AG08395 (cell line): ENCODE measurements around the gene PRKD1.

ENCODE experiments used
- DNase-seq: peaks from one replicate; pipeline ENCODE4 v3.0.0; 2012; ENCODE audit warnings: mixed read lengths, low spot score

The PRKD1 gene

DNA sequence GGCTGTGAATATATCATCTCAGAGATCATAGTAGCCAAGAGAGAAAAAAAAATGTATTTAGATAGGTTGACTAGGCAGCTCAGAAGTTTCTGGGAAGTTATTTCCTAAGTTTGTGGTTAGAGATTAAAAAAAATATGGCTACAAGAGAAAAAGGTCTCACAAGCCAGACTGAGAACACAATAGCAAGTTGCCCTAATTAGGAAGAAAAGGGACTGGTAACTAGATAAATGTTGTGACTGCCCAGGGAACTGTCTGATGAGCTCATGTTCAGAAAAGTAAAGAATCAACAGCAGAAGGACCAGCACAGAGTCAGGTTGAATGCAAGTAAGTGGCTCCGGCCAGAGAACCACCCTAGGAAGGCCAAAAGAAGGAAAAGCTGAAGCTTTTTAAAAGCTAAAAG lies 256.6 kb downstream of the PRKD1 start:
- peak; percentile 34 for DNase-seq

- DNase-seq = no peak
Observed at GRCh38 chr14:29668201-29668600, 259.4 kb downstream of the PRKD1 start.

DNA sequence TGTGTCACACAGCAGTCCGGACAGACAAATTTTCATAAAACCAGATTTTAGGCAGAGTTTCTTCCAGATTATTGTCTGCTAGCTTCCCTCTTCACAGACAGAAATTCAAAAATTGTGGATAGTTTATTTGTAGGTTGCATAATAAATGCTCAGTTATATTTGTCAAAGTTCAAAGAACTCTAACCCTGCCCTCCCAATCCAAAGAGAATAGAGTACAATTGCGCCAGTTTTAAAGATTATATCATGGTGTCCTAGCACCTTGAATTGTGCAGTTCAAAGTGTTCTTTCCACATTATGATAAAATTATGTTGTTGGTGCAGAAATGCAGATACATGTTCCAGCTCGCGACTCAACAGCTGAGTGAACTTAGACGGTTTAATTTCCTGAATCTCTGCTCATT lies 263.1 kb downstream of the PRKD1 start:
- no peak for DNase-seq

DNA sequence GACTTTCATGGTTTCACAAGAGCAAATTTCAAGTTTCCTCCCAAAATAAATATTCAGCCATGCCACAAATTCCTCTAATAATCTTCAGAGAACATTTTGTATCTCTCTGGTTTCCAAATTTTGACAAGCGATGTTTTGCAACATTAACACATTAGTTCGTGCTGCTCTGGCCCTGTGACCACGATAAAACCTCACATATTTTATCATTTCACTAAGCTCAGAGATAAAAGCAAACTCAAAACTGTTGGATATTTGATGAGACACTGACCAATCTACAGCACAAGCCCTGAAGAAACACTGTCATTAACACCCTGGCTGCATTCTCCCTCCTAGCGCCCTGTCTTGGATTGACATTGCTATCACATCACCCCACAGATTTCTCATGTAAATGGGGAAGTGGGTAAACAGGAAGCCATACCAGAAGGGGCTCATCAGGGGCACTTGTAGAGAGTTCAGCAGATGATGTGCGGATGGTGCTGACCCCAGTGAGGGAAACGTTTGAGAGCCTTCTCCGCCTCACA lies 264.3 kb downstream of the PRKD1 start:
- no peak for DNase-seq

DNA sequence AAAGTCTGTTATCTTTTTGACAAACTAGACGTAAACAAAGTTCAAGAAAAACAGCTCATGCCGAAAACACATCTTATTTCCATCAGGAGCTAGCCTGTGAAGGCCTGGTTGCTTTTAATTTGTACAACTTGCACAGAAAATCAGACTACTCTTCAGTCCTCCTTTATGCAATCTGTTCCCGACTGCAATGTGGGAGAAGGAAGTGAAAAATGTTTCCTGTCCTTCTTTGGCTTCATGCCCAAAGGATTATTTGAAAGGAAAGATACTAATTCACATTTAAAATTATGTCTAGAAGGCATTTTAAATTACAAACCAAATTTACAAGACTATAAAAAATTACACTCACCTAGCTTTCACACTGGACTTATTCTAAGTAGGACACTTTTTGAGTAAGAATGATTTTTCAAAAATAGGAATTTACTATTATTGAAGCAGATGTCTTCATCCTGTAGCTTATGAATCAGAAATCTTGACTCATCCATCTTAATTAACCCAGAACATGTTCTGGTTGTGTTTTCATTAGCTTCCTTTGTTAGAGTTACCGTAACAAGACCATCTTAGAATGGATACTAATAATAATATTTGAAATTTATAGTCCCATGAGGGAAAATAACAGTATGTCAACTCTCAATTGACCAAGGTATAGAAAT lies 272.6 kb downstream of the PRKD1 start:
- no peak for DNase-seq

DNA sequence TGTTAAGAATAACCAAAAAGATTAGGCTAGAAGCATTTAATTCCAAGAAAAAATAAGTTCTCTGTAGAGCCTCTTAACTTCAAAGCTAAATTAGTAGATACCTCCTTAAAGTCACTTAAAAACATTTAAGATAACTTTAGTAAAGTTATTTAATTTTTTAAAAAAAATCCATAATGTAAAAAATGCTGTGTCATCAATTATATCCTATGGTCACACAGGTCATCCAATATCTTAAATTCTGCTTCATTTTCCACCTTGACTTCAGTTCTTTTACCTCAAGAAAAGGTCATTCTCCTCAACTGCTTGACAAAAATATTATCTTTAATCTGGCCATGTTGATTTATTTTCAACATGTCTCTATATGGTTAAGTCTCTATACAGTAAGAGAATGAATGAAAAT lies 274.3 kb downstream of the PRKD1 start:
- DNase-seq = no peak

- no peak for DNase-seq
Observed at GRCh38 chr14:29652571-29652970, 275.1 kb downstream of the PRKD1 start.

- no peak for DNase-seq
Observed at GRCh38 chr14:29650554-29651269, 276.9 kb downstream of the PRKD1 start.

GRCh38 chr14:29649170-29649569 lies 278.5 kb downstream of the PRKD1 start:
- no peak for DNase-seq

GRCh38 chr14:29648045-29648444 lies 279.6 kb downstream of the PRKD1 start:
- DNase-seq = no peak

- DNase-seq = no peak
Observed at GRCh38 chr14:29645117-29645516, 282.5 kb downstream of the PRKD1 start.

DNA sequence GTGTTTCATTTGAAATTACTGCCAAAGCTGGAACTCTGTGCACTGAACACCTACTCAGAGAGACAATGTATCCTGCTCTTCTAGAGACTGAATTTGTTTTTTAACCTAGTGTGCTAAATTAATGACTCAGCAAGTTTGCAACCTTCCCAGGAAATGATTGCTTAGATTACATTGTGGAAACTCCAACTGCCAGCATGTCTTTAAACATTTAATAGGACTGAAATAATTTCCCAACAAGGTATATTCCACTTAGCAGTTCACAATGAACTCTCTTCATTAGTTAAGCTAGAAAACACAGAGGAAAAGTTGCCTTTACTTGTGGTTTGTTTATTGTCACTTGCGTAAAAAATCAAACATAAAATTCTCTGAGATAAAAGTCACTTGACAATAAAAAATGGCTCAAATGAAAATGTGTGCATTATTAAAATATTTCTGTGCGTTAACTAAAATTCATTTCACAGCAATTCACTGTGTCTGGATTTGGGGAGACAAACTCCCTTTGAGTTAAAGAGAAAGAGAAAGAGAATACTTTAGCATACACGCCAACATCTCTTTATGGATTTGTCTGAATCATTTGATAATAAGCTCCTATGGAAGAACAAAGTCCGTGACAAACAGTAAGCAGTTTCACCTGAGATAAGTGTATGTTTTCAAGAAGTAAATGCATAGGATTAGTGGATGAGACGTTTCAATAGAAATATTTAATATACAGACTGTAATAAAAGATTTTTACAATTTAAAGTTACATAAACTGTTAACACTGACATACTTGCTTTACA lies 284.0 kb downstream of the PRKD1 start:
- DNase-seq = no peak

- peak; percentile 63 for DNase-seq
Observed at GRCh38 chr14:29637411-29637810, 290.2 kb downstream of the PRKD1 start.

DNA sequence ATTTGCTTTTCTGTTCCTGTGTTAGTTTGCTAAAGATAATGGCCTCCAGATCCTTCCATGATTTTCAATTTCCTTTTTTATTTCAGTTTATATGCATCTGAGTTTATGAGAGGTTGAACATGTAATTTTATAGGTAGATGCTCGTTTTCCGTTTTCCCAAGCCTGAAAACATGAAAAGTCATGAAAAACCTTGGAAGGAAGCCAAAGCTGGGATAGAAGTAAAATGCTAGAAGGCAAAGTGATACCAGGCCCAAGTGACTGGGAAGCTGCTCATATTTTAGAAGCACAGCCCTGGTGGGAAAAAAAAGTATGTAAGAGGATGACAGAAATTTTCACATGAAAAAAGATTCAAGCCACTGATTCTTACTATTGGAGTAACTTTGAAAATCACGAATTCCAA lies 290.8 kb downstream of the PRKD1 start:
- no peak for DNase-seq

DNA sequence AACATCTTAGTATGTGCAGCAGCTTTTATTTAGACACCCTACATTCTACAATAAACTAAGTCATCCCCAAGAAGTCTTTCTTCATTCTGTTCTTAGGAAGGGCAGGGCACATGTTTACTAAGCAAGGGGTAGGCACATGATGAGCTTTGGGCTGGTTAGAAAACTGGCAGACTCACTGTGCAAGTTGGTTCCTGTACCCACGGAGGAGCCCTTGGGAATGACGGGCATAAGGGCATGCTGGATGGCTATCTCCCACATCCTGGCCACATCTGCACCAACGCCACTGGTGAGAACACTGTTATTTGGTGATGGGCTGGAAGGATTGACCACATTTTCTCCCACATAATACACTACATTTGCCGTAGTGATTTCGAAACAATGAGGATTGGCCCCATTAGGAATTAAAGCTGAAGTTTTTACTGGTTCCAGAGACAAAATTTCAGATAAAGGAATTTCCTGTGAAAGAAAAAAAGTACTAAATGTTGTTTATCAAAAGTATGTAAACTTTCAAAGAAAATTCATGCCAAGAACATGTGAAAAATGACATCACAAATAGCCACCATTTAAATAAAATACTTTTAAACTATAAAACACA lies 297.0 kb downstream of the PRKD1 start:
- no peak for DNase-seq

GRCh38 chr14:29629839-29630238 lies 297.8 kb downstream of the PRKD1 start:
- no peak for DNase-seq

GRCh38 chr14:29627137-29627536 lies 300.5 kb downstream of the PRKD1 start:
- peak; percentile 52 for DNase-seq

GRCh38 chr14:29618323-29619067 lies 309.2 kb downstream of the PRKD1 start:
- no peak for DNase-seq

DNA sequence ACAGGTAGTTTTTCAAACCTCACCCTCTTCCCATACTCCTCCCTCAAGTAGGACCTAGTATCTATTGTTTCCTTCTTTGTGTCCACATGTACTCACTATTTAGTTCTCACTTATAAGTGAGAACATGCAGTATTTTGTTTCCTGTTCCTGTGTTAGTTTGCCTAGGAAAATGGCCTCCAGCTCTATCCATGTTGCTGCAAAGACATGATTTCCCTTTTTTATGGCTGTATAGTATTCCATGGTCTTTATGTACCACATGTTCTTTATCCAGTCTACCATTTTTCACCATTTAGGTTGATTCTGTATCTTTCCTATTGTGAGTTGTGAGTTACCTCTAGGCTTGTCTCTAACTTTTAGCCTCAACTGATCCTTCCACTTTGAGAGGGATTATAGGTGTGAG lies 310.7 kb downstream of the PRKD1 start:
- DNase-seq = no peak

- no peak for DNase-seq
Observed at GRCh38 chr14:29608861-29609260, 318.8 kb downstream of the PRKD1 start.

GRCh38 chr14:29607169-29607568 lies 320.5 kb downstream of the PRKD1 start:
- DNase-seq = no peak

- DNase-seq = no peak
Observed at GRCh38 chr14:29603696-29604095, 324.0 kb downstream of the PRKD1 start.
